HEK293 (cell line): ENCODE measurements around the gene IGSF9B.

Source experiments
- CTCF ChIP-seq: fragments of 450-650 bp; formaldehyde crosslinking; IDR thresholded peaks from 2 replicates; pipeline ENCODE4 v1.5.1; 2016; ENCODE audit warnings: missing biosample characterization, missing genetic modification characterization
- ZNF121 ChIP-seq: fragments of 450-650 bp; formaldehyde crosslinking; IDR thresholded peaks from 2 replicates; pipeline ENCODE4 v1.5.1; 2016; ENCODE audit warnings: missing biosample characterization, missing genetic modification characterization
- ZNF211 ChIP-seq: fragments of 450-650 bp; formaldehyde crosslinking; IDR thresholded peaks from 2 replicates; pipeline ENCODE4 v1.5.1; 2016; ENCODE audit warnings: low read depth, missing biosample characterization, missing genetic modification characterization
- ZNF792 ChIP-seq: fragments of 450-650 bp; formaldehyde crosslinking; IDR thresholded peaks from 2 replicates; pipeline ENCODE4 v1.5.1; 2016; ENCODE audit warnings: missing biosample characterization, missing genetic modification characterization

GRCh38 chr11:133953547-133953946, 3.2 kb downstream of the IGSF9B start:
- TF ChIP-seq ZNF792 (tag by site-specific recombination), result no peak
- no peak for TF ChIP-seq CTCF
- no peak for TF ChIP-seq ZNF211 (tag by site-specific recombination)
- no peak for TF ChIP-seq ZNF121 (tag by site-specific recombination)
